ENCODE measurements around the gene TMUB2. TPM values are rescaled to one million over a fixed set of nuclear protein-coding genes. Genes with fewer than 3 reads are reported as not detected.

TMUB2 gene
- total RNA-seq, 2 donors from 2014 or later = 22.6 to 31.0 TPM

DNA sequence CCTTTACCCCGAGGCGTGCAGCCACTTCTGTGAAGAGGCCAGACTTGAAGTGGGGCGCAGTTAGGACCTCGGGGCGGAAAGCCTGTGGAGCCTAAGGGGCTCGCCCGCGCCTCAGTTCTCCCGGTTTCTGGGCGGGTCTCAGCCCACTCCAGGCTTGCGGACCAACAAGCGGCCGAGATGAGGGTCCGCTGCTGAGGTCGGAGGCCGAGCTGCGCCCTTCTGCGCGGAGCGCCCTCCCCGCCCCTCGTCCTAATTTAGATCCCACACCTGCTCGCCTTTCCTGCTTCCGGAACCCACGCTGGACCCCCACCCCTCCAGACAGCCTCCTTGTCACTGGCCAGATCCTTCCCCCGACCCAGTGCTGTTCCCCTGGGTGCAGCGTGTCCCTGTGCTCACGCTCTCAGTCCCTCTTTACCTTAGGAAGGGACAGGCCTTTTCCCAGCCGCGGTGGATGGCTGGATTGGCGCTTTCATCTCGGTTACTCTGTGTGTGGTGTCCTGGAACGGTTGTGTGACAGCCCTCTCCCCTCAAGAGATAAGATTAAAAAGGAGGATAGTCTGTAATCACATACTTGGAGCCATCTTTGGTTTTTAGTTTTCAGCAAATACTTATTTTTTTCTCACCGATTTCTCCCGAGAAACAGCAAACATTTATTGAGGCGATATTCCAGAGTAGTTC is 13.8 kb downstream of the TMUB2 start:
- ATAC-seq = no peak
- peak in 1 of 4 donors; percentile 26 for DNase-seq
- H3K36me3 ChIP-seq (replicated peaks in 1 of 2; ENCODE audit: insufficient read depth in 1 of 2, low read depth in 2 of 2) = no peaks in the 10 kb centered on the region
- H3K4me1 ChIP-seq = peaks cover 21% of the 10 kb centered on the region
- peak in 1 of 3 donors; percentile 44 for TF ChIP-seq POLR2A (IDR thresholded peaks at IDR 0.05)
- TF ChIP-seq, protein P1, sequence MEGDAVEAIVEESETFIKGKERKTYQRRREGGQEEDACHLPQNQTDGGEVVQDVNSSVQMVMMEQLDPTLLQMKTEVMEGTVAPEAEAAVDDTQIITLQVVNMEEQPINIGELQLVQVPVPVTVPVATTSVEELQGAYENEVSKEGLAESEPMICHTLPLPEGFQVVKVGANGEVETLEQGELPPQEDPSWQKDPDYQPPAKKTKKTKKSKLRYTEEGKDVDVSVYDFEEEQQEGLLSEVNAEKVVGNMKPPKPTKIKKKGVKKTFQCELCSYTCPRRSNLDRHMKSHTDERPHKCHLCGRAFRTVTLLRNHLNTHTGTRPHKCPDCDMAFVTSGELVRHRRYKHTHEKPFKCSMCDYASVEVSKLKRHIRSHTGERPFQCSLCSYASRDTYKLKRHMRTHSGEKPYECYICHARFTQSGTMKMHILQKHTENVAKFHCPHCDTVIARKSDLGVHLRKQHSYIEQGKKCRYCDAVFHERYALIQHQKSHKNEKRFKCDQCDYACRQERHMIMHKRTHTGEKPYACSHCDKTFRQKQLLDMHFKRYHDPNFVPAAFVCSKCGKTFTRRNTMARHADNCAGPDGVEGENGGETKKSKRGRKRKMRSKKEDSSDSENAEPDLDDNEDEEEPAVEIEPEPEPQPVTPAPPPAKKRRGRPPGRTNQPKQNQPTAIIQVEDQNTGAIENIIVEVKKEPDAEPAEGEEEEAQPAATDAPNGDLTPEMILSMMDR (IDR thresholded peaks at IDR 0.05) = no peak
- no peaks in the 10 kb centered on the region for H3K9me3 ChIP-seq
- WGBS, 2 donors = 4 to 9% methylated on average over 13 to 35 of the region's 36 CpGs
- intact Hi-C loops (cut with DNase I) = no loop called here
- H3K27me3 ChIP-seq = no peaks in the 10 kb centered on the region
- peak overlapping the region; percentile 87 to 97 (median 92) for H3K27ac ChIP-seq
- H3K4me3 ChIP-seq = peak overlapping the region; percentile 44 to 56

- TF ChIP-seq, protein P1 (IDR thresholded peaks at IDR 0.05) = no peak
- TF ChIP-seq POLR2A (IDR thresholded peaks at IDR 0.05) = no peak
- Histone ChIP-seq H3K27ac (no peak overlapping the region), H3K36me3 (replicated peaks in 1 of 2; ENCODE audit: insufficient read depth in 1 of 2, low read depth in 2 of 2) (peaks cover 0 to 7% of the 10 kb centered on the region in 2 donors), H3K27me3 (no peaks in the 10 kb centered on the region), H3K9me3 (no peaks in the 10 kb centered on the region), H3K4me1 (peaks cover 15% of the 10 kb centered on the region), H3K4me3 (no peak overlapping the region)
- ATAC-seq = no peak
- intact Hi-C loops (cut with DNase I) = no loop called here
- WGBS, 2 donors = 78 to 91% methylated on average over 4 of the region's 4 CpGs
- no peak for DNase-seq
Observed at GRCh38 chr17:44202756-44203155, 16.0 kb downstream of the TMUB2 start.

GRCh38 chr17:44203731-44204440 is 17.1 kb downstream of the TMUB2 start:
- Histone ChIP-seq H3K27me3 (no peaks in the 10 kb centered on the region), H3K9me3 (no peaks in the 10 kb centered on the region), H3K36me3 (replicated peaks in 1 of 2; ENCODE audit: insufficient read depth in 1 of 2, low read depth in 2 of 2) (peaks cover 8 to 12% of the 10 kb centered on the region in 2 donors), H3K4me3 (no peak overlapping the region), H3K27ac (no peak overlapping the region), H3K4me1 (peaks cover 6% of the 10 kb centered on the region)
- WGBS, 2 donors = 46 to 48% methylated on average over 9 of the region's 9 CpGs
- ATAC-seq (no peak), DNase-seq (peak in 2 of 4 donors; percentile 49 to 50)
- intact Hi-C loops (cut with DNase I) = no loop called here
- TF ChIP-seq, protein P1 (IDR thresholded peaks at IDR 0.05) = peak; percentile 33 to 76 (median 56)
- no peak for TF ChIP-seq POLR2A (IDR thresholded peaks at IDR 0.05)

DNA sequence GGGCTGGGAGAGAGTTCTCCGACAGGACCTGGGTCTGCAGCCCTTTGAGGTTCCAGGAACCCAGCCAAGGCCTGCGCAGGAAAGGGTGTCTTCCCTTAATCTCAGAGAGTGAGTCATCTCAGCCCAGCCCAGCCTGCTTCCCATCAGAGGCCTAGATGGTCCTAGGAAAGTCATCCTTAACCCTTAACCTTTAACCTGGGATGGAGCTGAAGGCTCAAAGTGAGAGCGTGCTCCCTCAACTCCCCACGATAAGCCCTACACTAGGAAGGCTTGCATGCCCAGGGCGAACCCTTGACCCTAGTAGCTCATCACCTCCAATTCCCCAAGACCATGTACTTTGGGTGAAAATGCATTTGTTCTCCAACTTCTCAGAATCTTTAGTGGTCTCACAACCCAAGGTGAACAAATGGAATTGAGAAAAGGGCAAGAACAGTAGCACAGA is 17.7 kb downstream of the TMUB2 start:
- WGBS, 2 donors = 66 to 68% methylated on average over 5 of the region's 5 CpGs
- peaks cover 12 to 16% of the 10 kb centered on the region in 2 donors for H3K36me3 ChIP-seq (replicated peaks in 1 of 2; ENCODE audit: insufficient read depth in 1 of 2, low read depth in 2 of 2)
- DNase-seq = no peak
- TF ChIP-seq, protein P1 (IDR thresholded peaks at IDR 0.05) = no peak
- TF ChIP-seq POLR2A (IDR thresholded peaks at IDR 0.05) = no peak
- H3K27me3 ChIP-seq = no peaks in the 10 kb centered on the region
- no peak for ATAC-seq
- H3K4me3 ChIP-seq = no peak overlapping the region
- H3K27ac ChIP-seq = no peak overlapping the region
- H3K4me1 ChIP-seq = peaks cover 6% of the 10 kb centered on the region
- intact Hi-C loops (cut with DNase I) = no loop called here
- H3K9me3 ChIP-seq = no peaks in the 10 kb centered on the region
